Right lobe of liver (tissue), 4 donors: ENCODE measurements around the gene SOX10.

ENCODE experiments used
- POLR2A ChIP-seq: fragments of 450-650 bp; IDR thresholded peaks from one replicate; pipeline ENCODE4 v1.6.1; 2017; ENCODE audit warnings: antibody characterized with exemption, mild to moderate bottlenecking
- TF ChIP-seq, protein P1 (sequence below), 4 donors: fragments of 200-600 bp in 3 of 4; fragments of 450-650 bp in 1 of 4; IDR thresholded peaks; one replicate each; pipeline versions ENCODE4 v1.5.1 to v1.8.0; 2016 to 2022; ENCODE audit warnings: antibody characterized with exemption in 4 of 4, mild to moderate bottlenecking in 2 of 4
- donor health status: DM: no; HTN: no; CAD: no.
- donor health status: DM: no; HTN: no; CAD: no.
- donor health status: DM: no; HTN: yes; CAD: no.

DNA sequence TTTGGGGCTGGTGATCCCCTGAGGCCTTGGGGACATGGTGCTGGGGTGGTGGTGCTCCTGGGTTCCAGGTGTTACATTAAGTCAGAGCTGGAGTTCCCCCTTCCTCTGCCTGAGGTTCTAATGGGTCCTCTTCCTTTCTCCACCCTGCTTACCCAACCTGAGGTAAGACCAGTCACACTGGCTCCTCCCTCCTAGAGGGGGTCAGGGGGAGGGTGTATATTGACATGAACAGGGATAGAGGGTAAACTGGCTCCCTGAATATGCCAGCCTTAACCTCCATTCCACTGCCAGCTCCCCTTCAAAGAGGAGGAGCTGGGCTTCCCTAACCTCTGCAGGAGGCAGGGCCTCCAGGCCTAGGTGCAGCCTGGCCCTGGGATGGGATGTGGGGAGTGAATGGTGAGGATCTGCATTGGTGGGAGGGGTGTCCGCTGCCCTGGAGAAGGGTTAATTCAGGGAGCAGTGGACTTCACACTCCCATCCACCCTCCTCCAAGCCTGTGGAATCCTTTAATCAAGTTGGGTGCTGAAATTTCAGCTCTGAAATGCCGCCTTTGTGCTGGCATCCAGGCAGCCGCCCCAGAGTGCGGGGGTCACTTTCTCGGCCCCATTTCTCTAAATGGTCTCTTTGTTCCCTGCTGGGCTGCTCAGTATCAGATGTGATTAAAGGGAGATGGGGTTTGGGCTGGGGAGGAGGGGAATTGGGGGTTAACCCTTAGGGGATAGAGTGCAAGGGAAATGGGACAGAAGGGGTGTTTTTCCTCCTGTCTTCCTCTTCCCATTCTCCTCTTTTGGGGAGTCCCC lies 15.7 kb downstream of the SOX10 start:
- no peak for TF ChIP-seq POLR2A
- TF ChIP-seq, protein P1, sequence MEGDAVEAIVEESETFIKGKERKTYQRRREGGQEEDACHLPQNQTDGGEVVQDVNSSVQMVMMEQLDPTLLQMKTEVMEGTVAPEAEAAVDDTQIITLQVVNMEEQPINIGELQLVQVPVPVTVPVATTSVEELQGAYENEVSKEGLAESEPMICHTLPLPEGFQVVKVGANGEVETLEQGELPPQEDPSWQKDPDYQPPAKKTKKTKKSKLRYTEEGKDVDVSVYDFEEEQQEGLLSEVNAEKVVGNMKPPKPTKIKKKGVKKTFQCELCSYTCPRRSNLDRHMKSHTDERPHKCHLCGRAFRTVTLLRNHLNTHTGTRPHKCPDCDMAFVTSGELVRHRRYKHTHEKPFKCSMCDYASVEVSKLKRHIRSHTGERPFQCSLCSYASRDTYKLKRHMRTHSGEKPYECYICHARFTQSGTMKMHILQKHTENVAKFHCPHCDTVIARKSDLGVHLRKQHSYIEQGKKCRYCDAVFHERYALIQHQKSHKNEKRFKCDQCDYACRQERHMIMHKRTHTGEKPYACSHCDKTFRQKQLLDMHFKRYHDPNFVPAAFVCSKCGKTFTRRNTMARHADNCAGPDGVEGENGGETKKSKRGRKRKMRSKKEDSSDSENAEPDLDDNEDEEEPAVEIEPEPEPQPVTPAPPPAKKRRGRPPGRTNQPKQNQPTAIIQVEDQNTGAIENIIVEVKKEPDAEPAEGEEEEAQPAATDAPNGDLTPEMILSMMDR (IDR thresholded peaks at IDR 0.05), result no peak
